ENCODE results near the gene KRT13.

DNA sequence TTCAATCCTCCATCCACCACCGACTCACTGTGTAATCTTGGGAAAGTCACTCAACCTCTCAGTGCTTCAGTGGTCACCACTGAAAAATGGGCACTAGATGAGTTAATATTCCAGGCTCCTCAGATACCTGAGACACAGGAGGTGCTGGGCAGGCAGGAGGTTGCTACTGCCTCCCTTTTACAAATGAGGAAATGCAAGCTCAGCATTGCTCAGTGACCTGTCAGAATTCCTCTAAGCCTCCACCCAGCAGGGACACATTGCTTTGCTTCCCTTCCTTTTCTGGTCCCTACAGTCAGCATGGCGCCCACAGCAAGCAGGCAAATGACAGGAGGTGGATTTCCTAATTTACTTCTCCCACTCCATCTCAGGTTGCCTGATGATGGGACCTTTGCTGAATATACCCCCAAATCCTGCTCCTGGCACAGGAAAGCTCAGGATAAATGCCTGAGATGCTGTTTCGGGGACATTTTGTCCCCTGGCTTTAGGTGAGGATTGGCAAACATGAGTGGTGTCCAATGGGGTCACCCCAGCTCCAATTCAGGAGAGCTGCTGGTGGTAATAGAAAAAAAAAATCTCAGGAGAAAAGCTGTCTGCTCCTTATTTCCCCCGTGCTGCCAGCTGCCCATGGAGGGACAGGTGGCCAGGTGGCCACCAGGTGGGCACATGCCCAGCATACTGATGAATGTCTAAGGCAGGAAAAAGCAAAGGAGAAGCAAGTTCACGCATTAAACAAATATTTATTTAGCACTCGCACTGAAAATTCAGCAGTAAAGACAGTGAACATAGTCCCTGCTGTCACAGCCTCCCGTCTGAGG is 5.0 kb upstream of the KRT13 start:
- TF ChIP-seq, protein P1, sequence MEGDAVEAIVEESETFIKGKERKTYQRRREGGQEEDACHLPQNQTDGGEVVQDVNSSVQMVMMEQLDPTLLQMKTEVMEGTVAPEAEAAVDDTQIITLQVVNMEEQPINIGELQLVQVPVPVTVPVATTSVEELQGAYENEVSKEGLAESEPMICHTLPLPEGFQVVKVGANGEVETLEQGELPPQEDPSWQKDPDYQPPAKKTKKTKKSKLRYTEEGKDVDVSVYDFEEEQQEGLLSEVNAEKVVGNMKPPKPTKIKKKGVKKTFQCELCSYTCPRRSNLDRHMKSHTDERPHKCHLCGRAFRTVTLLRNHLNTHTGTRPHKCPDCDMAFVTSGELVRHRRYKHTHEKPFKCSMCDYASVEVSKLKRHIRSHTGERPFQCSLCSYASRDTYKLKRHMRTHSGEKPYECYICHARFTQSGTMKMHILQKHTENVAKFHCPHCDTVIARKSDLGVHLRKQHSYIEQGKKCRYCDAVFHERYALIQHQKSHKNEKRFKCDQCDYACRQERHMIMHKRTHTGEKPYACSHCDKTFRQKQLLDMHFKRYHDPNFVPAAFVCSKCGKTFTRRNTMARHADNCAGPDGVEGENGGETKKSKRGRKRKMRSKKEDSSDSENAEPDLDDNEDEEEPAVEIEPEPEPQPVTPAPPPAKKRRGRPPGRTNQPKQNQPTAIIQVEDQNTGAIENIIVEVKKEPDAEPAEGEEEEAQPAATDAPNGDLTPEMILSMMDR (IDR thresholded peaks at IDR 0.05) = no peak
- TF ChIP-seq POLR2AphosphoS5 (IDR thresholded peaks at IDR 0.05) (no peak), POLR2A (IDR thresholded peaks at IDR 0.05) (no peak)

Data from breast epithelium (tissue), 3 donors.